IMR-90 (cell line): Measurements from ENCODE around the gene ZNF276. TPM values are rescaled to one million over a fixed set of nuclear protein-coding genes. Genes with fewer than 3 reads are reported as not detected.

Experiments used
- ATAC-seq: fragments of 200-7000 bp; cut with Tn5 transposase; 2 replicates; pipeline ENCODE4 v1.9.1; 2020; ENCODE audit warnings: low read depth, mild to moderate bottlenecking, moderate library complexity
- BruUV-seq: library from RNA; stranded (reverse); fragments of 400-500 nt; replicated peaks from 2 replicates; lab custom pipeline; 2021; lab: Mats Ljungman, UMichigan
- CTCF ChIA-PET: fragments of 300-600 bp; formaldehyde crosslinking; extraction: SDS; loops from one replicate; lab custom pipeline; 2021; ENCODE audit warnings: antibody characterized with exemption; lab: Yijun Ruan, JAX
- POLR2A ChIA-PET: fragments of 300-600 bp; sonication (Branson Sonifier 250); formaldehyde crosslinking; loops from one replicate; lab custom pipeline; 2022; ENCODE audit warnings: antibody characterized with exemption; ENCODE audit not compliant: unreplicated experiment; lab: Charles Lee
- DNase-seq: peaks from one replicate; pipeline ENCODE4 v3.0.0; 2013
- H2AFZ ChIP-seq: replicated peaks from 2 replicates; pipeline ENCODE3; 2013; ENCODE audit warnings: low read length, mild to moderate bottlenecking; ENCODE audit not compliant: poor library complexity
- H2AK5ac ChIP-seq: 2 replicates; pipeline ENCODE4 v1.6.1; 2013; ENCODE audit warnings: low read depth, low read length, inconsistent platforms
- H2AK9ac ChIP-seq: replicated peaks from 2 replicates; pipeline ENCODE3; 2013; ENCODE audit warnings: mild to moderate bottlenecking, low read depth, low read length, moderate library complexity; ENCODE audit not compliant: poor library complexity
- H2BK120ac ChIP-seq: 2 replicates; pipeline ENCODE4 v1.6.1; 2013; ENCODE audit warnings: low read depth, low read length, inconsistent platforms
- H2BK15ac ChIP-seq: 3 replicates; pipeline ENCODE4 v1.6.1; 2013; ENCODE audit warnings: low read depth, low read length, inconsistent platforms
- H2BK20ac ChIP-seq: 2 replicates; pipeline ENCODE4 v1.6.1; 2013; ENCODE audit warnings: low read depth, mild to moderate bottlenecking, inconsistent platforms, low read length, moderate library complexity
- H2BK5ac ChIP-seq: 2 replicates; pipeline ENCODE4 v1.6.1; 2013; ENCODE audit warnings: mild to moderate bottlenecking, low read depth, low read length, inconsistent platforms; ENCODE audit not compliant: poor library complexity, severe bottlenecking
- H3K14ac ChIP-seq: replicated peaks from 2 replicates; pipeline ENCODE4 v1.6.1; 2013; ENCODE audit warnings: low read depth, low read length, inconsistent platforms
- H3K18ac ChIP-seq: 2 replicates; pipeline ENCODE4 v1.6.1; 2013; ENCODE audit warnings: low read depth, low read length, control low read depth
- H3K23ac ChIP-seq: 2 replicates; pipeline ENCODE4 v1.6.1; 2013; ENCODE audit warnings: low read depth, low read length, inconsistent platforms
- H3K27ac ChIP-seq: 2 replicates; pipeline ENCODE4 v1.5.1; 2013; ENCODE audit warnings: mild to moderate bottlenecking, control low read depth, low read length; ENCODE audit not compliant: insufficient read depth
- H3K27me3 ChIP-seq: 2 replicates; pipeline ENCODE4 v1.6.1; 2013; ENCODE audit warnings: low read length; ENCODE audit not compliant: control insufficient read depth, insufficient read depth
- H3K36me3 ChIP-seq: 2 replicates; pipeline ENCODE4 v1.6.1; 2013; ENCODE audit warnings: low read length, mixed read lengths; ENCODE audit not compliant: control insufficient read depth, insufficient read depth
- H3K4ac ChIP-seq: 2 replicates; pipeline ENCODE4 v1.6.1; 2013; ENCODE audit warnings: low read depth, low read length, inconsistent platforms
- H3K4me1 ChIP-seq: 2 replicates; pipeline ENCODE4 v1.6.1; 2013; ENCODE audit warnings: low read length, mixed read lengths; ENCODE audit not compliant: control insufficient read depth, insufficient read depth
- H3K4me2 ChIP-seq: 2 replicates; pipeline ENCODE4 v1.6.1; 2013; ENCODE audit warnings: low read depth, mild to moderate bottlenecking, control low read depth, low read length, moderate library complexity
- H3K4me3 ChIP-seq: 2 replicates; pipeline ENCODE4 v1.5.1; 2013; ENCODE audit warnings: low read depth, mild to moderate bottlenecking, control low read depth, low read length, moderate library complexity; ENCODE audit not compliant: insufficient read depth
- H3K56ac ChIP-seq: 2 replicates; pipeline ENCODE4 v1.6.1; 2013; ENCODE audit warnings: low read length, inconsistent platforms; ENCODE audit not compliant: insufficient read depth; ENCODE audit errors: extremely low read depth
- H3K79me1 ChIP-seq, 2 experiments: 2 replicates each; pipeline ENCODE4 v1.6.1; 2013; ENCODE audit warnings: low read length in 2 of 2, inconsistent platforms in 1 of 2, low read depth in 1 of 2
- H3K9ac ChIP-seq: 2 replicates; pipeline ENCODE4 v1.6.1; 2013; ENCODE audit warnings: low read depth, low read length, control low read depth
- H3K9me1 ChIP-seq: 2 replicates; pipeline ENCODE4 v1.6.1; 2013; ENCODE audit warnings: low read length, inconsistent platforms; ENCODE audit not compliant: insufficient read depth
- H3K9me3 ChIP-seq: 2 replicates; pipeline ENCODE4 v1.6.1; 2013; ENCODE audit warnings: low read length; ENCODE audit not compliant: control insufficient read depth, insufficient read depth
- H4K20me1 ChIP-seq: 2 replicates; pipeline ENCODE4 v1.6.1; 2013; ENCODE audit warnings: low read length, inconsistent platforms; ENCODE audit not compliant: insufficient read depth
- H4K5ac ChIP-seq: 2 replicates; pipeline ENCODE4 v1.6.1; 2013; ENCODE audit warnings: mild to moderate bottlenecking, low read depth, low read length, control low read depth
- H4K8ac ChIP-seq, 2 experiments: 2 replicates each; pipeline ENCODE4 v1.6.1; 2013; ENCODE audit warnings: low read depth in 2 of 2, low read length in 2 of 2, control low read depth in 1 of 2, inconsistent platforms in 1 of 2
- H4K91ac ChIP-seq: 2 replicates; pipeline ENCODE4 v1.6.1; 2013; ENCODE audit warnings: low read depth, low read length, inconsistent platforms; ENCODE audit not compliant: insufficient read depth
- CEBPB ChIP-seq: IDR thresholded peaks from 2 replicates; pipeline ENCODE4 v1.6.1; 2012; ENCODE audit warnings: low read depth, low read length, improper control_type of control experiment
- whole genome bisulfite sequencing, 2 experiments: methylation state at CpG; one replicate each; pipeline versions ENCODE4 v1.1.5 to v1.1.7; 2013; ENCODE audit warnings: missing lambda C conversion rate in 2 of 2; ENCODE audit not compliant: insufficient read length in 1 of 2; ENCODE audit errors: extremely low coverage in 2 of 2; 5-methylcytosine and 5-hydroxymethylcytosine counted together
- dilution Hi-C: fragments of 300-500 bp; cut with HindIII; formaldehyde crosslinking; loops from one replicate; pipeline ENCODE4 v1.14.3; 2018; ENCODE audit warnings: low sequenced_read_pairs; ENCODE audit not compliant: unreplicated experiment
- in situ Hi-C: fragments of 300-500 bp; cut with MboI; formaldehyde crosslinking; loops from 3 replicates; pipeline ENCODE4 v1.14.3; 2019; ENCODE audit warnings: low sequenced_read_pairs, inconsistent platforms, mixed read lengths
- intact Hi-C: fragments of 100-400 bp; cut with micrococcal nuclease; formaldehyde crosslinking; loops from 2 replicates; pipeline ENCODE4 v1.10.0; 2022
- polyA plus RNA-seq, 3 experiments: library from polyadenylated mRNA; depleted of rRNA; stranded (reverse); fragments of >200 nt; gene quantifications; 2 replicates each; pipeline ENCODE4 v1.2.3, GENCODE V29; 2012; ENCODE audit warnings: low replicate concordance in 1 of 3
- total RNA-seq: library from RNA; depleted of rRNA; stranded (reverse); fragments of >200 nt; gene quantifications from 2 replicates; pipeline ENCODE4 v1.2.3, GENCODE V29; 2012

Gene ZNF276
- total and polyA plus RNA-seq, 2 of the 4 experiments (the other 2 are of a cell fraction) = 4.1 to 18.6 TPM

GRCh38 chr16:89748076-89748475 lies 26.7 kb downstream of the ZNF276 start:
- POLR2A ChIA-PET = no interaction called here
- Histone ChIP-seq H2BK5ac (no peak overlapping the region), H3K27me3 (no peaks in the 10 kb centered on the region), H4K91ac (no peak overlapping the region), H2BK120ac (no peak overlapping the region), H3K36me3 (peaks cover 25% of the 10 kb centered on the region), H3K79me1 (peaks cover 0 to 3% of the 10 kb centered on the region in 2 experiments; a peak in 1 of 4 replicates), H3K18ac (no peak overlapping the region), H3K27ac (no peak overlapping the region), H2AK5ac (no peak overlapping the region), H3K14ac (no peak overlapping the region), H3K4me1 (no peaks in the 10 kb centered on the region), H2BK20ac (no peak overlapping the region), H3K4me2 (no peak overlapping the region), H4K8ac (no peak overlapping the region), H3K9ac (no peak overlapping the region), H4K20me1 (no peaks in the 10 kb centered on the region), H2AFZ (no peak overlapping the region), H3K4ac (no peak overlapping the region), H3K4me3 (no peak overlapping the region), H2BK15ac (no peak overlapping the region), H4K5ac (no peak overlapping the region), H3K23ac (no peak overlapping the region), H3K9me3 (no peaks in the 10 kb centered on the region), H3K56ac (no peak overlapping the region), H2AK9ac (no peak overlapping the region), H3K9me1 (no peaks in the 10 kb centered on the region)
- dilution Hi-C loops (no loop called here), intact Hi-C loops (no loop called here), in situ Hi-C loops (no loop called here)
- BruUV-seq = no TSS peak
- WGBS, 2 experiments = 100% methylated on average over 2 of the region's 9 CpGs; no CpG with 5 or more reads in 1 of the 2 experiments
- no peak for TF ChIP-seq CEBPB
- ATAC-seq (no peak), DNase-seq (no peak)
- CTCF ChIA-PET = no interaction called here
